Measurements from ENCODE around the gene POC1B. TPM values are rescaled to one million over a fixed set of nuclear protein-coding genes. Genes with fewer than 3 reads are reported as not detected.

The POC1B gene
- total RNA-seq, 1 donor from 2014 or later, result 15.3 TPM

- H3K27me3 Mint-ChIP-seq, result no peaks in the 10 kb centered on the region
- H3K4me1 Mint-ChIP-seq (ENCODE audit: unreplicated experiment), result no peaks in the 10 kb centered on the region
- no peaks in the 10 kb centered on the region for H3K9me3 Mint-ChIP-seq
- H3K27ac Mint-ChIP-seq, result no peak overlapping the region
- no peak for DNase-seq (ENCODE audit: extremely low spot score, unreplicated experiment)
- TF ChIP-seq, protein P1, sequence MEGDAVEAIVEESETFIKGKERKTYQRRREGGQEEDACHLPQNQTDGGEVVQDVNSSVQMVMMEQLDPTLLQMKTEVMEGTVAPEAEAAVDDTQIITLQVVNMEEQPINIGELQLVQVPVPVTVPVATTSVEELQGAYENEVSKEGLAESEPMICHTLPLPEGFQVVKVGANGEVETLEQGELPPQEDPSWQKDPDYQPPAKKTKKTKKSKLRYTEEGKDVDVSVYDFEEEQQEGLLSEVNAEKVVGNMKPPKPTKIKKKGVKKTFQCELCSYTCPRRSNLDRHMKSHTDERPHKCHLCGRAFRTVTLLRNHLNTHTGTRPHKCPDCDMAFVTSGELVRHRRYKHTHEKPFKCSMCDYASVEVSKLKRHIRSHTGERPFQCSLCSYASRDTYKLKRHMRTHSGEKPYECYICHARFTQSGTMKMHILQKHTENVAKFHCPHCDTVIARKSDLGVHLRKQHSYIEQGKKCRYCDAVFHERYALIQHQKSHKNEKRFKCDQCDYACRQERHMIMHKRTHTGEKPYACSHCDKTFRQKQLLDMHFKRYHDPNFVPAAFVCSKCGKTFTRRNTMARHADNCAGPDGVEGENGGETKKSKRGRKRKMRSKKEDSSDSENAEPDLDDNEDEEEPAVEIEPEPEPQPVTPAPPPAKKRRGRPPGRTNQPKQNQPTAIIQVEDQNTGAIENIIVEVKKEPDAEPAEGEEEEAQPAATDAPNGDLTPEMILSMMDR (conservative IDR thresholded peaks at IDR 0.05), result no peak
- H3K4me3 Mint-ChIP-seq, result no peak overlapping the region
- no peaks in the 10 kb centered on the region for H3K36me3 Mint-ChIP-seq
These were observed 48.8 kb downstream of the POC1B start for GRCh38 chr12:89476904-89477595.

- Mint-ChIP-seq H3K4me3 (no peak overlapping the region), H3K36me3 (no peaks in the 10 kb centered on the region), H3K4me1 (ENCODE audit: unreplicated experiment) (no peaks in the 10 kb centered on the region), H3K9me3 (no peaks in the 10 kb centered on the region), H3K27me3 (no peaks in the 10 kb centered on the region), H3K27ac (no peak overlapping the region)
- TF ChIP-seq, protein P1 (conservative IDR thresholded peaks at IDR 0.05), result no peak
- no peak for DNase-seq (ENCODE audit: extremely low spot score, unreplicated experiment)
These were observed 49.6 kb downstream of the POC1B start for GRCh38 chr12:89476232-89476631.

- no peak overlapping the region for H3K4me3 Mint-ChIP-seq
- no peak overlapping the region for H3K27ac Mint-ChIP-seq
- no peak for DNase-seq (ENCODE audit: extremely low spot score, unreplicated experiment)
- H3K27me3 Mint-ChIP-seq, result no peaks in the 10 kb centered on the region
- H3K9me3 Mint-ChIP-seq, result no peaks in the 10 kb centered on the region
- H3K36me3 Mint-ChIP-seq, result no peaks in the 10 kb centered on the region
- TF ChIP-seq, protein P1 (conservative IDR thresholded peaks at IDR 0.05), result no peak
- no peaks in the 10 kb centered on the region for H3K4me1 Mint-ChIP-seq (ENCODE audit: unreplicated experiment)
These were observed 50.5 kb downstream of the POC1B start for GRCh38 chr12:89475203-89475990.

- no peaks in the 10 kb centered on the region for H3K36me3 Mint-ChIP-seq
- no peak overlapping the region for H3K4me3 Mint-ChIP-seq
- H3K27ac Mint-ChIP-seq, result no peak overlapping the region
- H3K27me3 Mint-ChIP-seq, result no peaks in the 10 kb centered on the region
- H3K9me3 Mint-ChIP-seq, result no peaks in the 10 kb centered on the region
- no peak for DNase-seq (ENCODE audit: extremely low spot score, unreplicated experiment)
- TF ChIP-seq, protein P1 (conservative IDR thresholded peaks at IDR 0.05), result no peak
- H3K4me1 Mint-ChIP-seq (ENCODE audit: unreplicated experiment), result no peaks in the 10 kb centered on the region
These were observed 51.2 kb downstream of the POC1B start for GRCh38 chr12:89474615-89475014.

DNA sequence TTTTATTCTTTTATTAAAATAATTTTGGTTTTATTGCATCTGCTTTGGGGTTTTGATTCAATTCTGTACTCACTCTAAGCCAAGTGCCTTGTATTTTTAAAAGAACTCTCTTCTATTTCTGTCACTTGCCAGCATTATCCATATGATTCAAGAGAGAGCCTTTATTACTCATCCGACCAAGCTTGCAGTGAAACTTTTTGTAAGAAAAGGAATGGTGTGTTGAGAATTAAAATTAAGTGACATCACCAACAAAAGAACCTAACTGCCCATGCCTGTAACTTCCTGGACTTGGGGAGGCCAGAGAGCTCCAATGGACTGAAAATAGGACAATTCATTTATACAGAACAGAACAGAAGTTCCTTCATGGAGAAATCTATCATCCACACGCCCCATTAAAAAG is 53.3 kb downstream of the POC1B start:
- peaks cover 5% of the 10 kb centered on the region for H3K36me3 Mint-ChIP-seq
- no peak overlapping the region for H3K4me3 Mint-ChIP-seq
- H3K27me3 Mint-ChIP-seq, result no peaks in the 10 kb centered on the region
- no peaks in the 10 kb centered on the region for H3K9me3 Mint-ChIP-seq
- no peak for DNase-seq (ENCODE audit: extremely low spot score, unreplicated experiment)
- no peak overlapping the region for H3K27ac Mint-ChIP-seq
- TF ChIP-seq, protein P1 (conservative IDR thresholded peaks at IDR 0.05), result no peak
- H3K4me1 Mint-ChIP-seq (ENCODE audit: unreplicated experiment), result peaks cover 7% of the 10 kb centered on the region
